Measurements from ENCODE around the gene ALDOA.
"Not testable (repeated sequence)": the region's sequence is repeated elsewhere in the genome, so short reads cannot be mapped to it uniquely, and the experiment has no call there.

ALDOA gene

GRCh38 chr16:30091474-30092372, 26.2 kb downstream of the ALDOA start, which contains the start of gene TBX6:
Gene TBX6 (minus strand): TSS chr16:30091924. CDS start chr16:30091193, 731 bp downstream.
- peak; percentile 92 for DNase-seq (ENCODE audit: low spot score)

- DNase-seq (ENCODE audit: low spot score) = peak; percentile 91
Observed at GRCh38 chr16:30092373-30093010, 26.9 kb downstream of the ALDOA start.

GRCh38 chr16:30094541-30095165, 29.1 kb downstream of the ALDOA start:
- DNase-seq (ENCODE audit: low spot score) = no peak

GRCh38 chr16:30095166-30096078, 29.9 kb downstream of the ALDOA start:
- peak; percentile 31 for DNase-seq (ENCODE audit: low spot score)

- peak; percentile 98 for DNase-seq (ENCODE audit: low spot score)
Observed at GRCh38 chr16:30096105-30096861, 30.7 kb downstream of the ALDOA start, which contains the start of gene YPEL3. Gene YPEL3 (minus strand): TSS chr16:30096213. CDS start chr16:30095482, 731 bp downstream.

- DNase-seq (ENCODE audit: low spot score) = no peak
Observed at GRCh38 chr16:30096862-30097563, 31.5 kb downstream of the ALDOA start.

GRCh38 chr16:30104090-30104489, 38.5 kb downstream of the ALDOA start:
- no peak for DNase-seq (ENCODE audit: low spot score)

GRCh38 chr16:30104492-30104891, 38.9 kb downstream of the ALDOA start:
- no peak for DNase-seq (ENCODE audit: low spot score)

- no peak for DNase-seq (ENCODE audit: low spot score)
Observed at GRCh38 chr16:30108059-30108850, 42.7 kb downstream of the ALDOA start.

GRCh38 chr16:30110661-30111060, 45.1 kb downstream of the ALDOA start:
- no peak for DNase-seq (ENCODE audit: low spot score)

- DNase-seq (ENCODE audit: low spot score) = peak; percentile 64
Observed at GRCh38 chr16:30112197-30113030, 46.9 kb downstream of the ALDOA start.

- DNase-seq (ENCODE audit: low spot score) = no peak
Observed at GRCh38 chr16:30113031-30113710, 47.6 kb downstream of the ALDOA start, which contains the start of gene GDPD3. Gene GDPD3 (minus strand): TSS chr16:30113537. CDS start chr16:30113478, 59 bp downstream.

GRCh38 chr16:30113711-30114333, 48.3 kb downstream of the ALDOA start:
- no peak for DNase-seq (ENCODE audit: low spot score)

- DNase-seq (ENCODE audit: low spot score) = no peak
Observed at GRCh38 chr16:30114411-30114810, 48.9 kb downstream of the ALDOA start.

GRCh38 chr16:30114833-30115232, 49.3 kb downstream of the ALDOA start:
- not testable (repeated sequence) for DNase-seq (ENCODE audit: low spot score)

- no peak for DNase-seq (ENCODE audit: low spot score)
Observed at GRCh38 chr16:30115238-30115637, 49.7 kb downstream of the ALDOA start.

Data from germinal center (tissue), 1 donor.